ENCODE measurements around the gene CENATAC.
A peak's percentile ranks its signal among the peaks of the same experiment; 100 is the strongest.

The CENATAC gene

DNA sequence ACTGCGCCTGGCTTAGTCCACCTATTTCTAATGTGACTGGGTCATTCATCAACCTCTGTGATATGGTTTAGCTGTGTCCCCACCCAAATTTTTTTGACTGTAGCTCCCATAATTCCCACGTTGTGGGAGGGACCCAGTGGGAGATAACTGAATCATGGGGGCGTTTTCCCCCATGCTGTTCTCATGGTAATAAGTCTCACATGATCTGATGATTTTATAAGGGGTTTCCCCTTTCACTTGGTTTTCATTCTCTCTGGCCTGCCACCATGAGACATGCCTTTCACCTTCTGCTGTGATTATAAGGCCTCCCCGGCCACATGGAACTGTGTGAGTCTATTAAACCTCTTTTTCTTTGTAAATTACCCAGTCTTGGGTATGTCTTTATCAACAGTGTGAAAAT is 8.7 kb downstream of the CENATAC start:
- no peak for DNase-seq
- TF ChIP-seq, protein P1, sequence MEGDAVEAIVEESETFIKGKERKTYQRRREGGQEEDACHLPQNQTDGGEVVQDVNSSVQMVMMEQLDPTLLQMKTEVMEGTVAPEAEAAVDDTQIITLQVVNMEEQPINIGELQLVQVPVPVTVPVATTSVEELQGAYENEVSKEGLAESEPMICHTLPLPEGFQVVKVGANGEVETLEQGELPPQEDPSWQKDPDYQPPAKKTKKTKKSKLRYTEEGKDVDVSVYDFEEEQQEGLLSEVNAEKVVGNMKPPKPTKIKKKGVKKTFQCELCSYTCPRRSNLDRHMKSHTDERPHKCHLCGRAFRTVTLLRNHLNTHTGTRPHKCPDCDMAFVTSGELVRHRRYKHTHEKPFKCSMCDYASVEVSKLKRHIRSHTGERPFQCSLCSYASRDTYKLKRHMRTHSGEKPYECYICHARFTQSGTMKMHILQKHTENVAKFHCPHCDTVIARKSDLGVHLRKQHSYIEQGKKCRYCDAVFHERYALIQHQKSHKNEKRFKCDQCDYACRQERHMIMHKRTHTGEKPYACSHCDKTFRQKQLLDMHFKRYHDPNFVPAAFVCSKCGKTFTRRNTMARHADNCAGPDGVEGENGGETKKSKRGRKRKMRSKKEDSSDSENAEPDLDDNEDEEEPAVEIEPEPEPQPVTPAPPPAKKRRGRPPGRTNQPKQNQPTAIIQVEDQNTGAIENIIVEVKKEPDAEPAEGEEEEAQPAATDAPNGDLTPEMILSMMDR (IDR thresholded peaks at IDR 0.05; ENCODE audit: low read depth, low read length, missing control alignments): no peak
- H3K27ac ChIP-seq: no peak overlapping the region
- in situ Hi-C loops (cut with HindIII; ENCODE audit: low pct_ligation_motif_present, low sequenced_read_pairs): no loop called here
- no peak overlapping the region for H3K4me3 ChIP-seq (ENCODE audit: low read depth, low read length)
- peaks cover 16% of the 10 kb centered on the region for H3K36me3 ChIP-seq (replicated peaks)
- H3K27me3 ChIP-seq (replicated peaks): no peaks in the 10 kb centered on the region

DNA sequence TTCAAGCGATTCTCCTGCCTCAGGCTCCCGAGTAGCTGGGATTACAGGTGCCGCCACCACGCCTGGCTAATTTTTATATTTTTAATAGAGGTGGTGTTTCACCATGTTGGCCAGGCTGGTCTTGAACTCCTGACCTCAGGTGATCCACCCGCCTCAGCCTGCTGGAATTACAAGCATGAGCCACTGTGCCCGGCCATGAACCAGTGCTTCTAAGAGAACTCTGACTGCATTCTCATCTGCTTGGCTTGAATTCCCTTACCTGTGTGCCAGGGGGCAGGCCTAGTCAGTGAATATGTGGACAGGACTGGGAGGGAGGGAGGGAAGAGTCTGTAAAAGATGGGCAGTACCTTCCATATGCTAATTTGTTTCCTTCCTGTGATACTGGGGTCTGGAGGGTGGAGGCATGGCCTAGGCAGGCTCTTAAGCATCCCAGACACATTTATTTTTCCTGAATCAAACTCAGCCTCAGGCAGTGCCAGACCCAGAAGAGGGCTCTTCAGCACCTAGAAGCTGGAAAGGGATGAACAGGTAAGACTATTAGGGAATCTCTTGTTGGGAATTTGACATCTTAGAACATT is 13.6 kb downstream of the CENATAC start:
- no peak overlapping the region for H3K27ac ChIP-seq
- H3K27me3 ChIP-seq (replicated peaks): no peaks in the 10 kb centered on the region
- H3K4me3 ChIP-seq (ENCODE audit: low read depth, low read length): no peak overlapping the region
- peaks cover 49% of the 10 kb centered on the region for H3K36me3 ChIP-seq (replicated peaks)
- in situ Hi-C loops (cut with HindIII; ENCODE audit: low pct_ligation_motif_present, low sequenced_read_pairs): no loop called here
- TF ChIP-seq, protein P1 (IDR thresholded peaks at IDR 0.05; ENCODE audit: low read depth, low read length, missing control alignments): no peak
- DNase-seq: no peak

GRCh38 chr11:119012629-119013170 is 14.8 kb downstream of the CENATAC start:
- no peak for DNase-seq
- Histone ChIP-seq H3K4me3 (ENCODE audit: low read depth, low read length) (no peak overlapping the region), H3K27me3 (replicated peaks) (no peaks in the 10 kb centered on the region), H3K27ac (no peak overlapping the region), H3K36me3 (replicated peaks) (peaks cover 45% of the 10 kb centered on the region)
- TF ChIP-seq, protein P1 (IDR thresholded peaks at IDR 0.05; ENCODE audit: low read depth, low read length, missing control alignments): no peak
- in situ Hi-C loops (cut with HindIII; ENCODE audit: low pct_ligation_motif_present, low sequenced_read_pairs): no loop called here

- H3K27ac ChIP-seq: no peak overlapping the region
- peaks cover 43% of the 10 kb centered on the region for H3K36me3 ChIP-seq (replicated peaks)
- no peaks in the 10 kb centered on the region for H3K27me3 ChIP-seq (replicated peaks)
- no peak overlapping the region for H3K4me3 ChIP-seq (ENCODE audit: low read depth, low read length)
- TF ChIP-seq, protein P1 (IDR thresholded peaks at IDR 0.05; ENCODE audit: low read depth, low read length, missing control alignments): no peak
- in situ Hi-C loops (cut with HindIII; ENCODE audit: low pct_ligation_motif_present, low sequenced_read_pairs): no loop called here
- DNase-seq: no peak
These were observed 16.4 kb downstream of the CENATAC start for GRCh38 chr11:119014209-119014924.

GRCh38 chr11:119015054-119015611 is 17.2 kb downstream of the CENATAC start:
- no peak for DNase-seq
- Histone ChIP-seq H3K27me3 (replicated peaks) (no peaks in the 10 kb centered on the region), H3K4me3 (ENCODE audit: low read depth, low read length) (no peak overlapping the region), H3K36me3 (replicated peaks) (peaks cover 43% of the 10 kb centered on the region), H3K27ac (no peak overlapping the region)
- in situ Hi-C loops (cut with HindIII; ENCODE audit: low pct_ligation_motif_present, low sequenced_read_pairs): no loop called here
- TF ChIP-seq, protein P1 (IDR thresholded peaks at IDR 0.05; ENCODE audit: low read depth, low read length, missing control alignments): peak; percentile 32

All from brain microvascular endothelial cell (primary cell).